Mononuclear cell (primary cell): ENCODE results near the gene PEX26. TPM values are rescaled to one million over a fixed set of nuclear protein-coding genes. Genes with fewer than 3 reads are reported as not detected.

Experiments
- total RNA-seq: library from RNA; depleted of rRNA; stranded (reverse); fragments of >200 nt; gene quantifications from one replicate; pipeline ENCODE4 v1.2.3, GENCODE V29; 2012

The PEX26 gene
- total RNA-seq, 1 donor, result 15.5 TPM

Other genes starting within 250 kb of the PEX26 start
- 11.0 TPM for gene MICAL3, start 53.4 kb upstream of the PEX26 start, total RNA-seq
- 7.7 TPM for gene TUBA8, start 32.8 kb downstream of the PEX26 start, total RNA-seq
- 0.94 TPM for gene USP18, start 72.2 kb downstream of the PEX26 start, total RNA-seq